Heart left ventricle (tissue), 16 donors: ENCODE data around the gene SERPINF2. TPM values are rescaled to one million over a fixed set of nuclear protein-coding genes. Genes with fewer than 3 reads are reported as not detected.

Experiments used
- ATAC-seq, 4 donors: fragments of 200-7000 bp; cut with Tn5 transposase; one replicate each; pipeline ENCODE4 v1.9.1; 2020 to 2022; ENCODE audit warnings: moderate library complexity in 4 of 4, mild to moderate bottlenecking in 3 of 4, moderate number of reproducible peaks in 1 of 4
- DNase-seq, 5 donors: peaks; one replicate each; pipeline ENCODE4 v3.0.0-alpha.2; 2020
- H3K27ac ChIP-seq, 12 donors: fragments of 200-600 bp; sonication (generic) in 4 of 12; one replicate each; pipeline versions ENCODE4 v1.5.0 to v1.8.0; 2016 to 2022; ENCODE audit warnings: mild to moderate bottlenecking in 2 of 12
- H3K27me3 ChIP-seq, 9 donors: fragments of 200-600 bp; sonication (generic) in 2 of 9; one replicate each; pipeline versions ENCODE4 v1.5.1 to v1.8.0; 2016 to 2022; ENCODE audit warnings: mild to moderate bottlenecking in 3 of 9
- H3K36me3 ChIP-seq, 9 donors: fragments of 200-600 bp; sonication (generic) in 2 of 9; one replicate each; pipeline versions ENCODE4 v1.5.0 to v1.8.0; 2018 to 2022; ENCODE audit warnings: mild to moderate bottlenecking in 2 of 9
- H3K4me1 ChIP-seq, 12 donors: fragments of 200-600 bp; sonication (generic) in 4 of 12; one replicate each; pipeline versions ENCODE4 v1.5.0 to v1.8.0; 2016 to 2022; ENCODE audit warnings: mild to moderate bottlenecking in 3 of 12
- H3K4me3 ChIP-seq, 12 donors: fragments of 200-600 bp; sonication (generic) in 4 of 12; one replicate each; pipeline versions ENCODE4 v1.5.0 to v1.8.0; 2017 to 2022; ENCODE audit warnings: mild to moderate bottlenecking in 9 of 12, moderate library complexity in 4 of 12
- H3K9me3 ChIP-seq, 12 donors: fragments of 200-600 bp; sonication (generic) in 4 of 12; one replicate each; pipeline versions ENCODE4 v1.5.0 to v1.8.0; 2016 to 2022; ENCODE audit warnings: mild to moderate bottlenecking in 1 of 12
- POLR2A ChIP-seq, 2 donors: fragments of 450-650 bp; IDR thresholded peaks; one replicate each; pipeline ENCODE4 v1.6.1; 2017; ENCODE audit warnings: antibody characterized with exemption in 2 of 2, mild to moderate bottlenecking in 2 of 2, moderate library complexity in 2 of 2
- WGBS, 4 donors: extraction: QIAGEN DNeasy Blood & Tissue Kit in 2 of 4; methylation state at CpG; one replicate each; pipeline versions ENCODE4 v1.1.5 to v1.1.7; 2013 to 2018; 5-methylcytosine and 5-hydroxymethylcytosine counted together
- intact Hi-C, 10 donors: fragments of 100-400 bp; cut with DNase I; formaldehyde crosslinking; loops; one replicate each; pipeline versions ENCODE4 v1.11.1 to v1.14.2; 2022
- polyA plus RNA-seq, 2 donors: library from polyadenylated mRNA; stranded (reverse); fragments of 200-250 nt; gene quantifications; one replicate each; pipeline ENCODE4 v1.2.3, GENCODE V29; 2013
- total RNA-seq, 9 donors: library from RNA; depleted of rRNA in 2 of 9; stranded (reverse); fragments of >200 nt in 2 of 9; fragmentation: NEBNext Ultra II Directional in 3 of 9; extraction: Animal tissue kit (Norgen Biotek cat#: 25700) in 3 of 9; gene quantifications; one replicate each; pipeline versions ENCODE4 v1.1.0 to v1.2.4, GENCODE V29; 2016 to 2023
- TF ChIP-seq, protein P1 (sequence below), 12 donors: fragments of 200-600 bp; sonication (generic) in 4 of 12; IDR thresholded peaks; one replicate each; pipeline versions ENCODE4 v1.5.0 to v1.8.0; 2018 to 2022; ENCODE audit warnings: antibody characterized with exemption in 12 of 12, mild to moderate bottlenecking in 5 of 12
- donor health status: ischemic (EF 13 %, LVEDD 7.1; RV severe dilation, severe dysfunction).
- donor health status: healthy with polysubstance abuse.
- donor health status: DM: no; HTN: yes; CAD: no.
- donor health status: DM: no; HTN: no; CAD: no.
- donor health status: ischemic (EF 25% LVEDD 6.9; RV normal size, moderate dysfunction).
- donor health status: ischemic (EF 25% LVEDD 5.7; RV mildly dilated, moderate dysfunction).
- donor health status: healthy.
- donor health status: DM: yes; HTN: yes; CAD: no.
- donor health status: ischemic (EF 35%, LVEDD 5.7; RV mildly dilated, moderate dysfunction).
- donor health status: nonischemic (EF 11% LVEDD 7.7; RV severe dilation, severe dysfunction).
- donor health status: DM: yes; HTN: yes; CAD: no.
- donor health status: PGD.
- donor health status: ischemic (EF 29% LVEDD 5.4; RV normal size, mild dysfunction).
- donor health status: nonischemic (EF 23%, LVEDD 6.1; RV moderate dilation, normal function).

The SERPINF2 gene
- total and polyA plus RNA-seq, 11 donors = 0.25 to 1.8 (median 0.77) TPM; not detected in 1

- DNase-seq = no peak
- intact Hi-C loops = loop anchor here in 2 of 10 donors (5.0 to 10.0 kb wide), 2 partner anchors 139 to 297 kb away; partner anchors contain the start of gene RTN4RL1 (in 1 of the 2)
- H3K4me1 ChIP-seq = peaks cover 0 to 77% (median 34%) of the 10 kb centered on the region in 12 donors
Observed at GRCh38 chr17:1727876-1728630, 14.6 kb upstream of the SERPINF2 start.

GRCh38 chr17:1729966-1730325, 12.7 kb upstream of the SERPINF2 start:
- Histone ChIP-seq H3K27me3 (no peaks in the 10 kb centered on the region), H3K9me3 (no peaks in the 10 kb centered on the region), H3K4me1 (peaks cover 0 to 64% (median 21%) of the 10 kb centered on the region in 12 donors), H3K36me3 (peaks cover 0 to 83% (median 40%) of the 10 kb centered on the region in 9 donors), H3K27ac (peak overlapping the region; percentile 26 to 97 (median 85)), H3K4me3 (peak overlapping the region in 7 of 12 donors; percentile 13 to 51 (median 35))
- DNase-seq (no peak), ATAC-seq (no peak)
- WGBS, 4 donors = 58 to 63% (median 60%) methylated on average over 11 to 15 of the region's 15 CpGs
- intact Hi-C loops = loop anchor here in 2 of 10 donors (5.0 to 10.0 kb wide), 3 partner anchors 137 to 305 kb away; partner anchors contain the start of genes DPH1 (in 1 of the 2) and RTN4RL1 (in 1 of the 2)
- no peak for TF ChIP-seq POLR2A (IDR thresholded peaks at IDR 0.05)
- TF ChIP-seq, protein P1, sequence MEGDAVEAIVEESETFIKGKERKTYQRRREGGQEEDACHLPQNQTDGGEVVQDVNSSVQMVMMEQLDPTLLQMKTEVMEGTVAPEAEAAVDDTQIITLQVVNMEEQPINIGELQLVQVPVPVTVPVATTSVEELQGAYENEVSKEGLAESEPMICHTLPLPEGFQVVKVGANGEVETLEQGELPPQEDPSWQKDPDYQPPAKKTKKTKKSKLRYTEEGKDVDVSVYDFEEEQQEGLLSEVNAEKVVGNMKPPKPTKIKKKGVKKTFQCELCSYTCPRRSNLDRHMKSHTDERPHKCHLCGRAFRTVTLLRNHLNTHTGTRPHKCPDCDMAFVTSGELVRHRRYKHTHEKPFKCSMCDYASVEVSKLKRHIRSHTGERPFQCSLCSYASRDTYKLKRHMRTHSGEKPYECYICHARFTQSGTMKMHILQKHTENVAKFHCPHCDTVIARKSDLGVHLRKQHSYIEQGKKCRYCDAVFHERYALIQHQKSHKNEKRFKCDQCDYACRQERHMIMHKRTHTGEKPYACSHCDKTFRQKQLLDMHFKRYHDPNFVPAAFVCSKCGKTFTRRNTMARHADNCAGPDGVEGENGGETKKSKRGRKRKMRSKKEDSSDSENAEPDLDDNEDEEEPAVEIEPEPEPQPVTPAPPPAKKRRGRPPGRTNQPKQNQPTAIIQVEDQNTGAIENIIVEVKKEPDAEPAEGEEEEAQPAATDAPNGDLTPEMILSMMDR (IDR thresholded peaks at IDR 0.05) = no peak

More at GRCh38 chr17:1727876-1728630, 14.6 kb upstream of the SERPINF2 start:
- WGBS, 4 donors = 86 to 93% (median 92%) methylated on average over 26 to 28 of the region's 28 CpGs
- Histone ChIP-seq H3K4me3 (no peak overlapping the region), H3K36me3 (peaks cover 0 to 64% (median 23%) of the 10 kb centered on the region in 9 donors), H3K9me3 (no peaks in the 10 kb centered on the region), H3K27ac (peak overlapping the region in 1 of 12 donors; percentile 38), H3K27me3 (no peaks in the 10 kb centered on the region)
- TF ChIP-seq, protein P1 (IDR thresholded peaks at IDR 0.05) = no peak
- no peak for TF ChIP-seq POLR2A (IDR thresholded peaks at IDR 0.05)
- no peak for ATAC-seq

DNA sequence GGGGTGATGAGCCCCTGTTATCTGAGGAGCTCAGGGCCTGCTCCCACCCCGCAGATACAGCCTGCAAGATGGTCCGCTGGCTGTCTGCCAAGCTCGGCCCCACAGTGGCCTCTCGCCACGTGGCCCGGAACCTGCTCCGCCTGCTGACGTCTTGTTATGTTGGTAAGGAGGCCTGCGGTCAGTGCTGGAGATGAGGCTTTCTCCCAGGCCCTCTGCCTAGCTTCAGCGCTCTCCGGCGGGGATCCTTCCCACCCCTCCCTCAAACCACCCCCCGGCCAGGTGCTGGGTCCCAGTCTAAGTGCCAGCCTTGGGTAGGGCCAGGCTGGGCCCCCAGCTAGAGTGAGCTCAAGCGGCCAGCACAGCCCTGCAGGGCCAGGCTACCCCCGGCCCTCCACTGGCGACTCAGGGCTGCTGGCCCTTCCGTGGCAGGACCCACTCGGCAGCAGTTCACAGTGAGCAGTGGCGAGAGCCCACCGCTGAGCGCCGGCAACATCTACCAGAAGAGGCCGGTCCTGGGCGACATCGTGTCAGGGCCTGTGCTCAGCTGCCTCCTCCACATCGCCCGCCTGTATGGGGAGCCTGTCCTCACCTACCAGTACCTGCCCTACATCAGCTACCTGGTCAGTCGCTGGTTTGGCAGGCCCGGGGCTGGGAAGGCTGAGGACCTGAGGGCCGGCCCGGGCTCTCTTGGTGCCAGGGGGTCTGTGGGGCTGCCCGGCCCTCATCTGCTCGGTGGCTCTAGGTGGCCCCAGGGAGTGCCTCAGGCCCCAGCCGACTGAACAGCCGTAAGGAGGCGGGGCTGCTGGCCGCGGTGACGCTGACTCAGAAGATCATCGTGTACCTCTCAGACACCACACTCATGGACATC, 12.1 kb upstream of the SERPINF2 start:
- Histone ChIP-seq H3K9me3 (no peaks in the 10 kb centered on the region), H3K4me3 (peak overlapping the region in 10 of 12 donors; percentile 9 to 51 (median 31)), H3K27me3 (no peaks in the 10 kb centered on the region), H3K4me1 (peaks cover 0 to 60% (median 15%) of the 10 kb centered on the region in 12 donors), H3K36me3 (peaks cover 0 to 89% (median 46%) of the 10 kb centered on the region in 9 donors), H3K27ac (peak overlapping the region; percentile 77 to 97 (median 86))
- DNase-seq (peak; percentile 85 to 93 (median 89)), ATAC-seq (peak; percentile 57 to 88 (median 82))
- 76 to 84% (median 78%) methylated on average over 31 to 40 of the region's 40 CpGs for WGBS, 4 donors
- TF ChIP-seq, protein P1 (IDR thresholded peaks at IDR 0.05) = no peak
- TF ChIP-seq POLR2A (IDR thresholded peaks at IDR 0.05) = peak in 1 of 2 donors; percentile 28
- intact Hi-C loops = loop anchor here in 1 of 10 donors (10.0 kb wide), 1 partner anchor 304 kb away; the partner anchor contains the start of gene DPH1
